ENCODE measurements around the gene SMARCB1. TPM values are rescaled to one million over a fixed set of nuclear protein-coding genes. Genes with fewer than 3 reads are reported as not detected.
A peak's percentile ranks its signal among the peaks of the same experiment; 100 is the strongest.
"Not testable (repeated sequence)": the region's sequence is repeated elsewhere in the genome, so short reads cannot be mapped to it uniquely, and the experiment has no call there.

SMARCB1 gene
- polyA plus RNA-seq, 1 donor: 79.3 TPM

DNA sequence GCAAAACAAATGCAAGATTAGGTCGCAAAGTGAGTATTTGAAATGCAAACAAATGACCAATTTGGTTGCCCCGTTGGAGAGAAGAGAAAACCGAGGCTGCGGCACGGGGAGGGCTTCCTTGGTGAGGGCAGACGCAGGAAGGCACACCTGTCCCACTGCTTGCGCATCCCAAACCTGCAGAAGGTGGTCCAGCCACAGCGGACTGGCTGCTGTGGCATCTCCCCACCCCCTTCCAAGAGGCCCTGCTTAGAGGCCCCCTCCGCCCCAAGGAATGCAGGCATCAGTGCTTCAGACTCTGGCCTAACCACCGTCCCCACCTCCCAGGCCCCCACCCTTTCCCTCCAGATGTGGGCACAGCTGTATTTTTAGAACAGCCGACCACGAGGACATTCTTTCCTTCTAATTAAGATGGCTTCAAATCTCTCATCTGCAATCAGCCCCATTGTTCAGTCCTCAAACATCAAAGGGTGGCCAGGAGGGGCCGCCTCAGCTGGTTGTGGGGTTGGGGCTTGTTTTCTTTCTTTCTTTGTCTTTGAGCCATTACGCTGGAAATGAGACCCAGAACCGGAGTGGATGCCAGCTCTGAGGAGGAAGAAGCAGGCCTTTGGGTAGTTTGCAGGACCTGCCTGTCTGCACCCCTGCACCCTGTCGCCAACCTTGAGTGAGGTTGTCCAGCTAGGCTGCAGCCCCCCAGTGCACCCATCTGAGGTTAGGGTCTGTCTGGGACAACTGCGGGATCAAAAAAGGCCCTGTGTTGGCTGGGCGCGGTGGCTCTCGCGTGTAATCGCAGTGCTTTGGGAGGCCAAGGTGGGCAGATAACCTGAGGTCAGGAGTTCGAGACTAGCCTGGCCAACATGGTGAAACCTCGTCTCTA lies 61.5 kb downstream of the SMARCB1 start:
- DNase-seq: no peak

DNA sequence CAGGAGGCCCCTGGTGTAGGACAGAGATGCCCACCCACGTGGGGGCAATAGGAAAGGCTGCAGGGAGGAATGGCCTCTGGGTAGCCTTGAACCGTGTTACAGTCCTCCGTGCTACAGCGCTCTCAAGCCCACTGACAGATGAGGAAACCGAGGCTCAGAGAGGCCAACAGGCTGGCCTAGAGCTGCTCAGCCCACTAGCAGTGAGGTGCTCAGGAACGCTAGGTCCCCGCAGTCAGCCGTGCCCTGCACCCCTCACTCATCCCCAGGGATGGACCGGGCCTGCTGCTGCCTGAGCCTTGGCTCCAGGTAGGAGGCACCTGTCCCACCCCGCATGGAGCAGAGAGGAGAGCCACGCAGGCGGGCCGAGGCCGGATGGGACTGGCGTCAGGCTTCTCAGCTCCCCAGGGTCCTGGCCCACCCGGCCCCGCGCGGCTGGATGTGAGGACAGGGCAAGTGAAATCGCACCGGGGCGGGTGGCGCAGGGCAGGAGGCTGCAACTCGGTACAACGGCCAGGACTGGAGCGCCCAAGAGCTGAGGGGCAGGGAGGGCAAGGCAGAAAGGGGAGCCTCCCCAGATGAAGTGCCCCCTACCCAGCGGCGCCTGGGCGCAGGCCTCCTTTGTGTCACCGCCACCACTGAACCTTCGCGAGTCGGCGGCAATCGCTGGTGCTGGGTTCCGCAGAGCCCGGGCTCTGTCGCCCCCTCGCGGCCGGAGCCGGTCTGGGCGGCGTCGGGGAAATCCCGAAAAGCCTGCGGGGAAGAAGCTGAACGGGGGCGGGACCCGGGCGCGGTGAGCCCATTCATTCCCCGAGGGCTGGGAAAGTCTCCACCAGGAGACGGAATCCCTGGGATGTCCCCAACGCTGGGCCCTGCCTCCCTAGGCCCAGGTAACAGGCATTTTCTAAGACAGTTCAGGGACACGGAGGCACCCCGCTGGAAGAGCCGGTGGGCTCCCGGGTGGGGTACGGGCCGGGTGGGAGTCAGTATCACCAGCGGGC lies 62.5 kb downstream of the SMARCB1 start:
- peak; percentile 83 for DNase-seq

GRCh38 chr22:23850136-23850611 lies 63.4 kb downstream of the SMARCB1 start:
- DNase-seq: no peak

DNA sequence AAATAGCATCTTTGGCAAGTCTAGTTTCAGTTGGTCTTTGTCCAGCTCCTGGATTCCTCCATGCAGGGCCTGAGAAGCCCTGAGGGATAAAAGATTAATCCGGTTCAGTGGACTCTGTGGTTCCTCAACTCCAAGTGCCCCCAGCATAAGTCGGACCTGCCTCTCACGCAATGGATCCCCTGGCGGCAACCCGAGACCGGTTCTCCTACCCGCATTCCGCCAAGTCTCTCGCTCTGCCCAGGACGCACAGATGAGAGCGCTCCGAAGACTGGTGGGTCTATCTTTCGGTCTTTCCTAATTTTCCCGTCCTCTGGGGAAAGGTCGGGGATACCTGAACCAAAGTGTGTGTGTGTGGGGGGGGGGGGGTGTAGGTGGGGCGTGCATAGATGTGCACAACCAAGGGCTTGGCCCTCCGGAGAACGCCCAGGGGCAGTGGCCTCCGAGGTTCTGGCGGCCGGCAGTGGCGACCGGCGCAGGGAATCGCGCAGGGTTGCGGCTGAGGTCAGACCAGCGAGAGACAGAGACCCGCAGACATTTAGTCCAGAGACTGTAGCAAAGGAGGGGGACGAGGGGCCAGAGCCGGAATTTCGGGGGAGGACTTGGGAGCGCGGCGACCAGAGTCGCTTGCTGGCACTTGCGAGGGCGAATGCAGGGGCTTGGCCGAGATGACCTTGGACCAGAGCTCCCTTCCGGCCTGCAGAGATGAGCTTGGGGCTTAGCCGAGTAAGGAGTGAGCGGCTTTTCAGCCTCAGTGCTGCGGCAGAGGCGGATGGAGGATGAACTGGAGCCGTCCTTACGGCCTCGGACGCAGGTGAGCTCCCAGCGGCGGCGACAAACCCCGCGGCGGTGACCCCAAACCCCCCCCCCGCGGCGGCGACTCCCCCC lies 70.2 kb downstream of the SMARCB1 start:
- no peak for DNase-seq

- peak; percentile 98 for DNase-seq
Measured at GRCh38 chr22:23857606-23858483, 71.1 kb downstream of the SMARCB1 start, which contains the start of gene SLC2A11. Gene SLC2A11 (plus strand): TSS chr22:23857875. CDS start chr22:23858000, 125 bp downstream.

GRCh38 chr22:23858484-23858815 lies 71.7 kb downstream of the SMARCB1 start:
- DNase-seq: no peak

- DNase-seq: no peak
Measured at GRCh38 chr22:23859201-23859600, 72.4 kb downstream of the SMARCB1 start.

- not testable (repeated sequence) for DNase-seq
Measured at GRCh38 chr22:23860187-23860586, 73.4 kb downstream of the SMARCB1 start.

GRCh38 chr22:23862103-23862502 lies 75.3 kb downstream of the SMARCB1 start:
- no peak for DNase-seq

DNA sequence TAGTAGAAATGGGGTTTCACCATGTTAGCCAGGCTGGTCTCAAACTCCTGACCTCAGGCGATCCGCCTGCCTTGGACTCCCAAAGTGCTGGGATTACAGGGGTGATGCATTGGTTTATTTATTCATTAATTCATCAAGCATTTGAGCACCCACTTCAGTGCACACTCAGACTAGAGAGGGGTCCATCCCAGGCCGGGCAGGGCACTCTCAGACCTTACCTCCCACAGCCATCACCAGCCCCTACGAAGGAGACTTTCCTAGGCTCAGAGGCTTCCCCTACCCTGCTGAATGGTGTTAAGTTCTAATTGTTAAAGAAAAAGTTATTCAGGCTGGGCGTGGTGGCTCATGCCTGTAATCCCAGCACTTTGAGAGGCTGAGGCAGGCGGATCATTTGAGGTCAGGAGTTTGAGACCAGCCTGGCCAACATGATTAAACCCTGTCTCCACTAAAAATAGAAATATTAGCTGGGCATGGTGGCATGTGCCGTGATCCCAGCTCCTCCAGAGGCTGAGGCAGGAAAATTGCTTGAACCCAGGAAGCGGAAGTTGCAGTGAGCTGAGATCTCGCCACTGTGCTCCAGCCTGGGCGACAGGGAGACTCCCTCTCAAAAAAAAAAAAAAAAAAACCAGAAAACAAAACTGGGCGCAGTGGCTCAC lies 77.9 kb downstream of the SMARCB1 start:
- not testable (repeated sequence) for DNase-seq

GRCh38 chr22:23868580-23868979 lies 81.8 kb downstream of the SMARCB1 start:
- no peak for DNase-seq

DNA sequence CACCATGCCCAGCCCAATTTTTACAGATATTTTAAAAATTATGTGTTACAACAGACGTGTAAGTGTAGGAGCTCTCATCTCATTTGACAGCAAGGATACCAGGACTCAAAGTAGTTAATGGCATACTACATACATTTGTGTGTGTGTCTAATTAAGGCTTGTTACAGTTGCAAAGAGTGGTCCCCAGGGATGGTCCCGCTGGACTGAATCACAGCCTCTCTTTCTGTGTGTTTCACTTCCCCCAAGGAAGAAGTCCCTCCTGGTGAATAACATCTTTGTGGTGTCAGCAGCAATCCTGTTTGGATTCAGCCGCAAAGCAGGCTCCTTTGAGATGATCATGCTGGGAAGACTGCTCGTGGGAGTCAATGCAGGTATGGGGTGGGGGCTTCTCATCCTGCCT lies 88.1 kb downstream of the SMARCB1 start:
- DNase-seq: no peak

GRCh38 chr22:23875801-23876200 lies 89.0 kb downstream of the SMARCB1 start:
- DNase-seq: no peak

DNA sequence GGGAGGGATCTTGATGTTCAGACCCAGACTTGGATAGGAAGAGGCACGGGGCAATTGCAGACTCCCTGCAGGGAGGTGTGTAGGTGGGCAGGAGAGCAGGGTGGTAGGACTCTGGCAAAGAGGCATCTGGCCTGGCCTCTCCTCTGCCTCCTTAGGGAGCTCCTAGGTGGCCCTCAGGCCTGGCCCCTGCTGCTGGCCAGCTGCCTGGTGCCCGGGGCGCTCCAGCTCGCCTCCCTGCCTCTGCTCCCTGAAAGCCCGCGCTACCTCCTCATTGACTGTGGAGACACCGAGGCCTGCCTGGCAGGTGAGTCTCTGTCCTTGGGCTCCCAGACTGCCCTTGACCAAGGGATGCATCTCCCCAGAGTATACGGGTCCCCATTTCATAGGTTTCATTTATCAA lies 90.8 kb downstream of the SMARCB1 start:
- no peak for DNase-seq

DNA sequence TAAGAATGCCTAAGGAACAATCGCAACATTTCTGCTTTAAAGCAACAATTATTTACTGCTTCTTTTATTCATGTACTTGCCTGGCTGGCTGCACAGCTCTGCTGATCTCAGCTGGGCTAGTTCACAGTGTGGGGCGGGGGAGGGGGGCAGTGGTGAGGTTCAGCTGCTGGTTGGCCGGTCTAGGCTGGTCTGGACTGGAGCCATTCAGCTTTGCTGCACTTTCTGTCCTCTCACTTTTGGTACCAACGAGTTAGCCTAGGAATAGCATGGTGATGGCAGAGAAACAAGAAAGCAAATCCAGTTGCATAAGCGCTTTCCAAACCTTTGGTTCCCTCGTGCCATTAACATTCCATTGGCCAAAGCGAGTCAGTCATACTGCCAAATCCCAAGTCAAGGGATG lies 91.5 kb downstream of the SMARCB1 start:
- DNase-seq: no peak

GRCh38 chr22:23882370-23882769 lies 95.6 kb downstream of the SMARCB1 start:
- DNase-seq: no peak

DNA sequence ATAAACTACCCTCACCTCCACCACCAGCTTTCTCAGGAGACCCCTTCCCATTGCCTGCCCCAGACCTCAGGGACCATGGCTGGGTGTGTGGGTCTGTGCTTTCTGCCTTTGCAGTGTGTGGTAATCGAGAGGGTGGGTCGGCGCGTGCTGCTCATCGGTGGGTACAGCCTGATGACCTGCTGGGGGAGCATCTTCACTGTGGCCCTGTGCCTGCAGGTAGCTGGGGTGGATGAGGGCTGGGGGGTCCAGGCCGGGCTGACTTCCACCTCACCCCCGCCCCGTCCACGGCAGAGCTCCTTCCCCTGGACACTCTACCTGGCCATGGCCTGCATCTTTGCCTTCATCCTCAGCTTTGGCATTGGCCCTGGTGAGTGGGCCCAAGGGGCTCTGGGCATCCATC lies 96.9 kb downstream of the SMARCB1 start:
- DNase-seq: no peak

DNA sequence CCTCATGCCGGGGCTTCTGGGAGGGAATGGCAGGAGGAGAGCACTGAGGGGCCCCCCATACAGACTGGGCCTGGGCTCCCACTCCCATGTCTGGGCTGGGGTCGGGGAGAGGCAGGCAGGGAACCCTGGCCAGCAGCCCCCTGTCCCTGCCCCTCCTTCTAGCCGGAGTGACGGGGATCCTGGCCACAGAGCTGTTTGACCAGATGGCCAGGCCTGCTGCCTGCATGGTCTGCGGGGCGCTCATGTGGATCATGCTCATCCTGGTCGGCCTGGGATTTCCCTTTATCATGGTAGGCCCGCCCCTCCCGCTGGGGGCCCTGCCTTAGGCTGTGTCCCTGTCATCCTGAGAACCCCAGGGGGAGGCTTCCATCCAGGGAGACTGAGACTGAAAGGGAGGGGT lies 97.4 kb downstream of the SMARCB1 start:
- DNase-seq: no peak

Data from hindlimb muscle (tissue), 1 donor.